ENCODE measurements around the gene PAPPA.

The PAPPA gene

DNA sequence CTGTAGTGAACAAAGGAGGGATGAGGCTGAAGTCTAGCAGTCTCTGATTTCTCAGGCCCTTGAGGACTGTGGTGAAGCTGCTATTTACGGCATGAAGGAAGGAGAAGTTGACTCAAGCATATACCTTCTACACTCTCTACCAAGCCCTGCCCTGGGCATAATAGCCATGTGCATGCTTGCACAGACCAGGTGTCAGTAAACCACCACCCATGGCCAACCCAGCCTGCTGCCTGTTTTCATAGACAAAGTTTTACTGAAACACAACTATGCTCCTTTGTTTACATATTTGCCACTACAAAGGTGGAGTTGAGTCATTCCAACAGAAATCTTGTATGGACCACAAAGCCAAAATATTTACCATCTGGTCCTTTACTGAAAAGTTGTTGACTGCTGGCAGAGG, 126.9 kb downstream of the PAPPA start:
- DNase-seq, result no peak

DNA sequence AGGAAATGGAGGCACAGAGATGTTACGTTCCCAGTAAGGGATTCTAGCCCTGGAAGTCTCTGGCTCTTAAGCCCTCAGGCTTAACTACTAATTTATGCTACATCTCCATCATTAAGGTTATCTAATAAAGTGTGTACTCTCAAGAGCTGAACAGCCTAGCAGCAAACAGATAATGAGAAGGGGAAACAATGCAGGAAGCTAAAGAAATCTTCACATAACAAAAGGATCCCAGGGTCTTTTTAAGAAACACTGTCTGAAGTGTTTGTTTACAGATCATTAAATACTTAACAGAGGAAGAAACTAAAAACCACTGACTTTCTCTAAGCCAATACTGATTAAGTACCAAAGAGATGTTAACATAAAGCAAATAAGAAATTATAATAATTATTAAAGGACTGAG, 129.0 kb downstream of the PAPPA start:
- DNase-seq, result no peak

DNA sequence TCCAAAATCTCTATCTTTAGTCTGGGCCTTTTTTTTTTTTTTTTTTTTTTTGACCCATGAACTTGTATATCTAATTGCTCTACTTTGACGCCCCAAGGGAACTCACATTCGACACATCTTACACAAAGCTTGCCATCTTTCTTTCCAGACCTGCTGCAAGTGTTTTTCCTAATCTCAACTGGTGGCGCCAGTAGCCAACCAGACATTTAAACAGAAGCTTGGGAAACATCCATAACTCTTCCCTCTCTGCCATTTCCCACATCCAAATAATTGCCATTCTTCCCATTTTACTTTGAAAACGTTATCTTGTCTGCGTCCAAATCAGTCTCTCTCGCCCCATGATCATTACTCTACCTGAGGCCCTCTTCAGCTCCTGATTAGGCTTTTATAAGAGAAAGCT, 130.9 kb downstream of the PAPPA start:
- DNase-seq, result no peak

DNA sequence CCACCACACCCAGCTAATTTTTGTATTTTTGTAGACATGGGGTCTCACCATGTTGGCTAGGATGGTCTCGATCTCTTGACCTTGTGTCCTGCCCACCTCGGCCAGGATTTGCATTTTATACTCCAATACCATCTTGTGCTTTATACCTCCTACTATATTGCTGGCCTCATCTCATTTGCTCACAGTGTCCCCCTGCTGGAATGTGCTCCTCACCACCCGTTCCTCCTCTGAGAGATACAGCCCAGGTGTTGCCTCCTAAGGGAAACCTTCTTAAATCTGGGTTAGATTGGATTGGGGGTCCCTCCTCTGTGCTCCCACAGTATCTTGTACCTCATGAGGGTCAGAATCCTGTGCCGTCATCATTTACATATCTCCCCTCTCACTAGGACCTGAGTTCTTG, 131.7 kb downstream of the PAPPA start:
- no peak for DNase-seq

DNA sequence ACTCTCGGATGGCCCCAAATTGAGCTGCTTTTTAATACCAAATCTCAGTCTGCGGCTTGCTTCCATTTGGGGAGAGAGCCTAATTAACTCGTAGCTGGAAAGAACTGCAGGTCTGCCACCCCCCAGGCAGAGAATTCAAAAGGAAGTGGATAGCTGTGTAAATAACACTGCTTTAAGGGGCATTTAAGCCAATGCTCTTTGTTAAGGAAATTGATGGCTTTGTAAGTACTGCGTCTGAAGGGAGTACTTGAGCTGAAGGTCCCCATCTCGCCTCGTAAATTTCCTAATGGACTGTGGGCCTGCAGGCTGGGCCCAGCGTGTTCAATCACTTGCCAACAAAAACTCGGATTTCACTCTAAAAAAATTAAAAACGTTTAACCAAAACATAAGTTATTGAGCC, 132.7 kb downstream of the PAPPA start:
- no peak for DNase-seq

DNA sequence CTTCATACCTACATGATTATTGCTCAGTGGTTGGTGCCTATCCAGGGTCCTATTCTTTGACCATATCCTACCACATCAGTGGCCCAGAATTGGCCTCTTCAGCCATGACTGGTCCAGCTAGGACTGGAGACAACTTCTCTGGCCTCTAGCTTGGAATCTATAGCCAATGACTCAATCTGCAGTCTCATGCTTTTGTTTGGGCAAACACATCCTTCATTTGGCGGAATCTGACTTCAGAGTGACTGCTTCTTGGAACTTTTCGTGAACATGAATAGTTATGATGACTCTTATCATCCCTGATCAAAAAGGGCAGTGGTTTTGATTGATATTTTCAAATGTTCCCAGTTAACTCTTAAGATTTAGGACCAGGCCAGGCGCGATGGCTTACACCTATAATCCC, 134.1 kb downstream of the PAPPA start:
- DNase-seq, result no peak

DNA sequence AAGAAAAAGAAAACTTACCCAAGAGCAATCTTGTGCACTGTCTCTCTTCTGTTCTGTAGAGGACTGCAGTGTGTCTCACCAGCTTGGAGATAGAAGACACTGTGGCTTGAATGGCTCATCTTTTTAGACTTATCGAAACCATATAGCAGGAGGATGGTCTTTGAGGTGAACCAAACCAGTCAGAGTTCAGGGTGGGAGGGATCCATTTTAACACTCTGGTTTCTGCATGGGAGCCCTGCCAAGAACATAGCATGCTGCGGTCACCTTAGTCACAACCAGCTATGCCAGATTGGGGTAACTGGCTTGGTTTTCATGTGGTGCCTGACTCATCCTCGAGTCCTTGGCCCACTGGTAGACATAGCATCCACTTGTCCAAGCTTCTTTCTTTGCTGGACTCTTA, 135.1 kb downstream of the PAPPA start:
- DNase-seq, result no peak

DNA sequence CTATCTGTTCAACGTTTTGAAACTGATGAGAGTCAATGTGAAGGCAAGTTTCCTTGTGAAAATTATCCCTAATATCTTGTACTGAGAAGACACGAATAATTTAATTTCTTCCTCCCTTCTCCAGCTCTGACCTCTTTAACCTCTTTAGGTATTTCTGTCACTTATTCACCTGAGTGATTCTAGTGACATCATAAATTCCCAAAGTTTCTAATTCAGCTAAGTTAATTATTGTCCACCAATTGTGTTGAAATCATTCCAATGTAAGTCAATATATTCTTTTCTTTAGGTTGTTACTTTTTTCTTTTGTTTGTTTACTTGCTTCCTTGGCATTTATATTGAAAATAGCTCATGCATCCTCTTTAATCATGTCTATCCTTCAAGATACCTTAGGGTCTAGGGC, 143.8 kb downstream of the PAPPA start:
- no peak for DNase-seq

DNA sequence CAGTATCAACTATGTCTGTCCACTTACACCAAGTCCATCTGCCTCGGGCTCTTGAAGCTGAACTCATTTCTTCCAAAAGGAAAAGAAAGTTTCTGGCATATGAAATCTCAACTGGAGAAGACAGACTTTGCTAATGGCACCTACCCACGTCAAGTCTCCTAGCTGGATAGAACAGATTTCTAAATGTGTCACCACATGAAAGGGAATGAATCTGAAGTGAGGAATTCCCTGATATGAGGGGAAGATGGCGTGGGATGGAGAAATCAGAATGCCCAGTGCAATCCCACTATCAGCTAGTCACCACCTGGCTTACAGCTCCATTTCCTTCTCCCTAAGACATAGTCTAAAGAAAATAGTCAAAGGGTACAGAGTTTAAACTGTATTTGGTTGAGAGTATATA, 144.7 kb downstream of the PAPPA start:
- no peak for DNase-seq

DNA sequence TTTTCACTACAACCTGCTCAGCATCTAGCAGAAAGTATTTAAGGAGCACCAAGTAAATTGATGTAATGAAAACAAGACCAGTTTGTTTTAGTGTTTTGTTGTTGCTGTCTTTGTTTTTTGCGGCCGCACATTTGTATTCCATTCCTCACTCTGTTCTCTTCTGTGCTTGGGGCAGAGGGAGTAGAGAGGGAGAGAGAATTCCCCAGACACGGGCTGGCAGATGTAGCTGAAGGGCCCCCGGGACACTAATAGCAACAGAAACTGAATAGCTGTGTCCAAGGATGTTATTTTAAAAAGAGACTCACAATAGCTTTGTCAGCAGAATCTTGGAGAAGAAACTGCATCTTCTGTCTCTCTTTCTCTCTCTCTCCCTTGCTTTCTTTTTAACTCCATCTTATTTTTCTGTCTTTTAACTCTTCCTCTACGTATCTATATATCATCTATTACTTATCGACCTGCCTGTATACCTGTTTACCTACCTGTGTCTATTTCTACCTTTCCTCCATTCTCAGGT, 145.3 kb downstream of the PAPPA start:
- DNase-seq, result no peak

DNA sequence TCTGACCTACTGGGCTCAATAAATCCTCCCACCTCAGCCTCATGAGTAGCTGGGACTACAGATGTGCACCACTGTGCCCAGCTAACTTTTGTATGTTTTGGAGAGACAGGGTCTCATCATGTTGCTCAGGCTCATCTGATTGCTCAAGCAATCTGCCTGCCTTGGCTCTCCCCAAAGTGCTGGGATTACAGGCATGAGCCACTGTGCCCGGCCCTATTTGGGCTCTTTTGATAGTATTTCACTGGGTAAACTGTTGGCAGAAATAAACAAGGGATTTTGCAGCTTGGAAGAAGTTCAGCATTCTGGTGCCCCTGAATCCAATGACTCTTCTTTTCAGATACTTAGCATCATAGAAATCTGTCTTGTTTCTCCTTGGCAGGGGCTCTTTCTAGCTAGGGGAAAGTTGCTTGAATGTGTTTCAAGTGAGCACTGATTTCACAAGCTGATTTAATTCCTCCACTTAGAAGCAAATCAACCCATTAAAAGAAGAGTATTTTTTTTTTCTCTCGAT, 146.8 kb downstream of the PAPPA start:
- no peak for DNase-seq

DNA sequence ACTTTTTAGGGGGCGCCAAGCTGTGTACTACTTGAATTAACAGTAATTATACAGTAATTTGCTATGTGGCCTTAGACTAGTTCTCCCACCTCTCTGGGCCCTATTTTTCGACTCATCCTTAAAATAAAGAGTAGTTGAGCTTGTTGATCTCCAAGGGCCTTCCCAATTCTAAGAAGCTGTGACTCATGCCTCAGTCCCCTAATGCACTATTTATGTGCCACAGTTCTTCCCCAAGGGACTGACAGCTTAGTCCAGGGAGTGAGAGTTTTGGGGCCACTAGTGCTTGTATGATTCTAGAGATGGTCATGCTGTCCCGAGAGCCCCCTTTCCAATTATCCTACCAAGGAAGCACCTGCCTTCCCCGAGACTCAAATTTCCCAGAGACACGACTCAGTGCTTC, 149.7 kb downstream of the PAPPA start:
- no peak for DNase-seq

DNA sequence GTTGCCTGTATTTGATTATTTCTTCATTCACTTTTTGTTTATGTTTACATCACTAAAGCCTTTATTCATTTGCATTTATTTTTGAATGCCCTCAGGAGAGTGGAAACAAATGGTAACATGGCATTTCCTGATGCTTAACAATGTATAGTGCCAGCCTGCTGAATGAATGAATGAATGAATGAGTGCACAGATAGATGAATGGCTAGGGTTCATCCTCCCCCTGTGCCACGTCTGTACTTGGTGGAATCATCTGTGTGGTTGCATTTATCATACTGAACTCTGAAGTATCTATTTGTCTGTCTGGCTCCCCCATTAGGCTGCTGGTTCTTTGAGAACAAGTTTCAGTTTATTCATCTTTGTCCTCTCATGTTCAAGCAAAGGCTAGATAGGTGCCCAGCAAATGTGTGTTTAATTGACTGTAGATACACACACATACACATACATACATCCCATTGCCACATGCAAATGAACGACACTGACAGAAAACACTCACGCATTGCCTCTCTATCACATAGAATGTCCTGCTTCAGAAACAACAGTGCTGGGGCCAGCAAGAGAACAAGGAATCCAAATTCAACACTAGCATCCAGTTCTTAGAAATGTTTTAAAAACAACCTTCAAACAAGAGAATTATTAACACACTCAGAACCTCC, 150.4 kb downstream of the PAPPA start:
- no peak for DNase-seq

DNA sequence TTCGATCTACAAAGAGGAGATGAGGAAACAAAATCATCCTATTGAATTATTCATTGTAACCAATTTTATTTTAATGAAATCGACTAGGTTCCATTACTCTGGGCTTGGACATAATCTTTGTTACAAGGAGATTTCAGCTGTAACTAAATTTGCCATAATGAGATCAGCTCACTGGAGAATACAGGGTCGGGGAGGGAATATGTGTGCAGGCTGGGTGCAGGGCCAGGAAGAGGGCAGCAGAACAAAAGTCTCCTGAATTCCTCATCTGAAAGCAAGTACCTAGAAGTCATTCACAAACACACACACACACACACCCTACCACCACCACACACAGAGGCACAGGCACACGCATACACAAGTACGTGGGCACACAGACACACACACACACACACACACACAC, 151.2 kb downstream of the PAPPA start:
- no peak for DNase-seq

DNA sequence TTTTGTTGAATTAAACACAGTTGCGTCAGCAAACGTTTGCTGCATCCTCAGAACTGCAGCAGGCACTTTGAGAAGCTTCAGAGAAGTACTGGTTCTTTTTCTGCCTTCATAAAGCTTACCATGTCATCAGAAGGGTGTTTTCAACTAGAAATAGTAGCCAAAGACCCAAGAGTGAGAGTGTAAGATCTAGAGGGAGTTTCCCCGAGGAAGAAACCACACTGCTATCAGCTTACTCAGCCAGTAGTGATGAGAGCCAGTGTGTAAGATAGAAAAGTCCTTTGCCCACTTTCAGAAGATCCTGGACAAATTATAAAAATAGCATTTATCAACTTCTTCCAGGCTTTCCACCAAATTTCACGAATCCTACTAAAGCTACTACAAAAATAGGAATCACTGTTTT, 154.5 kb downstream of the PAPPA start:
- no peak for DNase-seq

DNA sequence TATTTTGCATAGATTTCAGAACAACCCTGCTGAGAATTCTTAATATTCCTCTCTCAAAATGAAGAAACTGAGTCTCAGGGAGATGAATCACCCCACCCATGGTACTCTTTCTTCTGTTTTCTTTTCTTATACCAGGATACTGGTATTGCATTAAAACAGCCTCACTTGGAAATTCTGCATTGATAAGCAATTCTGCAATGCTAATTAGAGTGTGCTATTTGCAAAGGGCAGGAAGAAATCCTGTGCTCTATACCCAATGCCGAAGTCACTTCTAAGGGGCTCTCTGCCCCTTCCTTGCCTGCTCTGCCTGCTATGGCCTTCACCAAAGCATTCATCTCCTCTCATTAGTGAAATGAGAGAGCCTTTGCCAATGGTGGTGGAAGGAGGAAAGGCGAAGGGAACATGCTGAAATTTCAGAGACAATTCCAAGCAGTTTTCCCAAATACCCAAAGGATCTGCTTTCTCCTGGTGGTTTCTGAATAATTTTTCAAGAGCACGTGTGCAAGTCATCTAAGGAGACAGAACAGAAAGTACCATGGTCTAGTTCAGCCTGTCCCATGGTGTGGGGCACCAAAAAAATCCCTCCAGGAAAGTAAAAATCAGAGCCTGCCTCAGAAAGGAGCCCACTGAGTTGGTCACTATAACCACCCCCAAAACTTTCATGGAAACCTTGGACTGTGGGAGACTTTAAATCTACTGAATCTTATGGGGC, 156.5 kb downstream of the PAPPA start:
- DNase-seq, result no peak

DNA sequence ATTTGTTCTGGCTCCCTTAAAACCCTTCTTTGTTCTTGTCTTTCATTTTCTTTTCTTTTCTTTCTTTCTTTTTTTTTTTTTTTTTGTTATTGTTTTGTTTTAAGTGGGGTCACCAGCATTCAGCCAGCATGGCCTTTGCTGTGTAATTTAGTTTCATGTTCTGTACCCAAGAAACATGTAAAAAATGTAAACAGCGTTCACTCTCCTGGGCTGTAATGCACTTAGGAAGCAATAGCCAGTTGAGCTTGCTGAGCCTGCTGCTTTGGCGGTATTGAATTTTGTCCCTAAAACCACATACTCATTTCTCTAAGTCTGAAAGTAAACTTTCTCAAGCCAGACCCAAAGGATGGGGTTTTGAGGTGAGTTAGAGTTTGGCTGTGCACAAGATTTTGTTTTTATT, 158.6 kb downstream of the PAPPA start:
- DNase-seq, result no peak

DNA sequence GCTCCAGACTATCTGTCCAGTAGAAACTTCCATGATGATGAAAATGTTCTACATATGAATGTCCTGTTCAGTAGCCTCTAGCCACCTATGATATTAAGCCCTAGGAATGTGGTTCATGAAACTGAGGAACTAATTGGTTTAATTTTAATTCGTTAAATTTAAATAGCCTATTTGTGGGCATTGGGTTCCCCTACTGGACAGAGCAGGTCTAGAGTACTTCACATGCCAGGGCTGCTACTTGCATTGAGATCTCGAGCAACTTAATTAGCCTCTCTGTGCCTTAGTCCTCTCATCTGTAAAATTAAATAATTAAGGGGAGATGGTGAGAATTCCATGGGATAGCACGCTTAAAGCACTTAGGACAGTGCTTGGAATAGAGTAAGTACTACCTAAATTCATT, 160.0 kb downstream of the PAPPA start:
- no peak for DNase-seq

DNA sequence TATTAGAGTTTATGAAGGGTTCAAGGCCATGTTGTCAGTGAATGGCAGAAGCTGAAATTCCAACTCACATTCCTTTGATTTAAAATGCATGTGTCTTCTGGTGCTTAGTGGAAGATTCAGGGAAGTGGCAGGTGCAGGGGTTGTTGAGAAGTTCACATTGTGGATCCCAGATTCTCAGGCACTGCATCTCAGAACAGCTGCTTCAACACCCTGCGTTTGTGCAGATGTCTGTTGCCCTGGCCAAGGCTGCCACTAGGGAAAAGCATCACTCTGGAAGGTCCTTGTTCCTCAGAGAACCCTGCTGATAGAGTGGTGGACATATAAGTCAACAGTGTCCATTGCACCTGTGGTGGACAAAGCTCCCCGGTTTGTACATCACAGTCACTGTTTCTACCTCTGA, 162.7 kb downstream of the PAPPA start:
- no peak for DNase-seq

DNA sequence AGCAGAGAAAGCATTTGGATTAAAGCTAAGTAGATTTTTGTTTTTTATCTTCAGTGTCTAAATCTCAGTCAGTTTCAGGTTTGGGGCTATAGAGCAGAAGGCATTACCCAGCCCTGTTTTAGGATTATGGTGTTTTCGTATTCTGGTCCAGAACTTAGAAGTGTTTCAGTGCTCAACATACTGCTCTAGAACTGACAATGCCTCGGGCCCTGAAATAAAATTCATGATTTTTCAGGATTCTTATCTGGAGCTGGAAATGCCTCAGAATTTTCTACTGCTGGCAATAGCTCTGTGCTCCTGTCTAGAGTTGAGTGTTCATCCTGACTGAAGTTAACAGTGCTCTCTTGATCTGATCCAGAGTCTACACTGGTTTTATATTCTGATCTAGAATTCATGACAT, 163.9 kb downstream of the PAPPA start:
- no peak for DNase-seq

DNA sequence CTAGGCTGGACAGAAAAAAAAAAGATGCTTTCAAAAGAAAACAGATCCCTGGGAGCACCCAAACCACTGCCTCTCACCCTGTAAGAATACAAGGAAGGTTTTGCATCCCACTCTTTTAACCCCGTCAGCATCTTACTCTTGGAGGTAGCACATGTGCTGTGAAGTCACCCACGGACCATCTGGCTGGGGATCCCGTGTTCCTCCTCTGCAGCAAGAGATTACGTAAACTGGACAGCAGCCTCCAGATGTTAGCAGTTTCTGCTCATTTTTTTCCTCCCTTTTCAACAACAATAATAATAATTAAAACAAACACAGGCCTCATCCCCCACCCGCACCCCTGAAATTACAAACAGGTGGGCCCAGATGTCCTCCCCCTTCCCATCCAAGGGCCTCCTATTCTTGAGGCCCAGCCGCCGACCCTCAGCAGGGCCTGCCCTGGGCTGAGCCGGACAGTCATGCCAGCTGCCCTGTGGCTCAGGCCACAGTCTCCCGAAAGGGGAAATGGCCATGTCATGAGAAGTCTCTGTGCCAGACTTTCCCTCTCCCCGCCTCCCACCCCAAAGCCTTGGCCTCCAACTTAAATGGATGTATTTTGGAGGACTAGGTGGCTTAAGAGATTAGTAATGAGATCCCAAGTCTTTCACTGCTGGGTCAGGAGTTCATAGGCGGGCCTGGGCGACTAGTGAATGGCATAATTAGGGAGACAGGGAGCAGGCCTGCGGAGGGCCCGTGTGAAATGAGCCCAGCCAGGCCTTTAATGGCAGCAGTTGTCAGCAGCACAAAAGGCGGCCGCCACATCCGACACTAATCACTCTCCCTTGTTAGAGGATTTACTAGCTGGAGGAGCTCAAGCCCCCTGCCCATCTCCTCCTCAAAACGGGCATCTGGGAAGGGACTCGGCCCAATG, 165.1 kb downstream of the PAPPA start:
- no peak for DNase-seq

DNA sequence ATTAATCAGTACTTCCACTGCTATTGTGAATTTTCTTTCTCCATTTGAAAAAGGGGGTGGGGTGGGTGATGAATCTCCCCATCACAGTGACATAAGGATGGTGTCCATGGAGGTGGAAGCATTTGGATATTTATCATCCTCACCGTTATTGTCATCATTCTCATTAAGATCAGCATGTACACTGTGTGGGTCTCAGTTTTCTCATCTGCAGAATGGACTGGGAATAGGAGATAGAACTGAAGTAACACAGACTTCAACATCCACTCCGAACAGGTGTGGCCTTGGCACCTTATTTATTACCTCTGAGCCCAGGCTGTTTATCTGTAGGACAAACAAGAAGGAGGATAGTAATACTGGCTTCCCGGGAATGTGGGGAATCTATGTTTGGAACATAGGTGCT, 165.9 kb downstream of the PAPPA start:
- no peak for DNase-seq

DNA sequence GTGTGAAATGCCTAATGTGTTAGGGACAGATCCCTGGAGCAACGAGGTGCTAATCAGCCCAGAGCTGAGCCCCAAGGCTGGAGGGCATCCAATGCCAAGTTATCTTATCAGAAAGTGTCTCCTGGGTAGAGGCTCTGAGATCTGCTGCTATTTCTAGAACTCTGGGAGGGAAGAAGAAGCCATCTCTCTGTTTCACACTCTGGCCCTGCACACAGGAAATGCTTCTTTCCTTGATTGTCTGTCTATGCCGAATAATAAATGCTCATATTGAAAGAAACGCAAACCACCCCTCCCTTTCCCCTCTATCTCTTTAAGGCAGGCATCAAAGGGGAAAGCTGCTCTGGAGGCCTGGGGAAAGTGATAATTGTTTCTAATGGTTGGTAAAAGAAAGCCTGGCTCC, 166.7 kb downstream of the PAPPA start:
- no peak for DNase-seq

DNA sequence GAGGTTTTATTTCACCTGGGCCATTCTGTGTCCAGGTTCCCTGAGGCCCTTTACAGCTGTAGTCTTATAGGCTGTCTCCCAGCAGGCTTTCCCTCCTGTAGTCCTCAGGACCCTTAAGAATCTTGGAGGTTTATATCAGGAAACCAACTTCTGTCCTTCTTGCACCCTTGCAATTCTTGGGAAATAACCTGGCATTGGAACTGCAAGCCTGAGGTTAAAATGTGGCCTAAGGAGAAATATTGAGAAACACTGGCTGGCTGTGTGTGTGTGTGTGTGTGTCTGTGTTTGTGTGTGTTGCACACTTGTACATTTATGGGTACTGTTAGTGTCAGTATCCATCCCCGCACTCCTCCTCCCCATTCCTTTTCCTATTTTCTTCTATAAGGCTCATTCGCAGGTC, 168.9 kb downstream of the PAPPA start:
- no peak for DNase-seq

Measured in activated gamma-delta T cell treated with Interleukin-2 at 50 U/mL for 16 hours (primary cell).